ACHN (cell line): Measurements from ENCODE around the gene CALCOCO2.
A peak's percentile ranks its signal among the peaks of the same experiment; 100 is the strongest.
"Not testable (repeated sequence)": the region's sequence is repeated elsewhere in the genome, so short reads cannot be mapped to it uniquely, and the experiment has no call there.

Experiments
- DNase-seq: peaks from one replicate; pipeline ENCODE4 v3.0.0-alpha.2; 2015
- in situ Hi-C: cut with HindIII; loops from 2 replicates; pipeline ENCODE4 v1.10.0; 2017; ENCODE audit warnings: low sequenced_read_pairs, low pct_ligation_motif_present, low pct_unique_long_range_greater_than_20kb

The CALCOCO2 gene, protein sequence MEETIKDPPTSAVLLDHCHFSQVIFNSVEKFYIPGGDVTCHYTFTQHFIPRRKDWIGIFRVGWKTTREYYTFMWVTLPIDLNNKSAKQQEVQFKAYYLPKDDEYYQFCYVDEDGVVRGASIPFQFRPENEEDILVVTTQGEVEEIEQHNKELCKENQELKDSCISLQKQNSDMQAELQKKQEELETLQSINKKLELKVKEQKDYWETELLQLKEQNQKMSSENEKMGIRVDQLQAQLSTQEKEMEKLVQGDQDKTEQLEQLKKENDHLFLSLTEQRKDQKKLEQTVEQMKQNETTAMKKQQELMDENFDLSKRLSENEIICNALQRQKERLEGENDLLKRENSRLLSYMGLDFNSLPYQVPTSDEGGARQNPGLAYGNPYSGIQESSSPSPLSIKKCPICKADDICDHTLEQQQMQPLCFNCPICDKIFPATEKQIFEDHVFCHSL

DNA sequence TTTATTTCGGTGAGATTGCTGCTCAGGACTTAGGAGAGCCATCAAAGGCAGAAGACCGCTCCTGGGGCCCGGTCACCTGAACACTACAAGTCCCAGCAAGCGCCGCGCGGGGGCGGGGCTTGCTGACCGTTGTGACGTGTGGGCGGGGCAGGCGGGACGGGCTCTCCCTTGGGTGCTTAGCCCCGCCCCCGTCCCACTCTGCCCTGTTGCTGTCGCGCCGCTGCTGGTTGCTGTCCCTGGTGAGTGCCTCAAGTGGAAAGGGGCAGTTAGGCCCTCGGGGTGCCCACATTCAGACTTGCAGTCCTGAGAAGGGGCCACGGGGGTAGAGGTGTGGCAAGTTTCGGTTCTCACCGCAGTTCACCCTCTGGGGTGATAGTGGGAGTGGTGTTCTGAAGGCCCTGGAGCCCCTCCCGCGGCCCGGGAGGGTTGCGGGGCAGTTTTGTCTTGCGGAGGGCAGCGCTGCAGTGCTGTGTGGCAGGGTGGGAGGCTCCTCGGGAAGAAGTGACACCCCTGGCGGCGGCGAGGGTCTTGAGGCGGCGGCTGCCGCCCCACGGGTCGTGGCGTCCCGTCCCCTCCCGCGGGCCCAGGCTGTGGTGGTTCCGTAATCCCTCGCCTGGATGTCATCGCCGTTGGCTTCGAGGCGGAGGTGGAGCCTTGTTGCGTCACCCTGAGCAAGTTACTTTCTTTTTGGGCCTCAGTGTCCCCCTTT is at the start of gene CALCOCO2:
Gene CALCOCO2, plus strand, starts transcription at position 196 of the 709 bp plus-strand sequence. CDS start 10,673 bp downstream, outside the sequence.
- in situ Hi-C loops: no loop called here
- peak; percentile 95 for DNase-seq

DNA sequence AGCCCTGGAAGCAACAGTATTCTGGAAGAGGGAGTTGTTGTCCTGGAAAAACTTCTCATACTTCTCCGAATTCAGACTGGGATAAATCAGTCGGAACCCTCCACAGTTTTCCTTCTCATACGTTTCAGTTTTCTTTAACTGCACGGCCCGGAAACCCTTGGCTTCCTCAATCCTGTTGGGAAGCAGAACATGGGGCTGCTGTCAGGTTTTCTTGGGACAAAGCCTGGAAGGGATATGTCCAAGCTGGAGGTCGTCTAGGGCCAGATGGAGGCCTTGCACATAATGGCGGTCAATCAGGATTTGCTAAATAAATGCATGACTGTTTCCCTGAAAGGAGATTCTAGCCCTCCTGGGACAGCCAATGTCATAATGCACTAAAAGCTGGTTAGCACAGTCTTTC is 43.0 kb upstream of the CALCOCO2 start:
- in situ Hi-C loops: no loop called here
- DNase-seq: no peak

DNA sequence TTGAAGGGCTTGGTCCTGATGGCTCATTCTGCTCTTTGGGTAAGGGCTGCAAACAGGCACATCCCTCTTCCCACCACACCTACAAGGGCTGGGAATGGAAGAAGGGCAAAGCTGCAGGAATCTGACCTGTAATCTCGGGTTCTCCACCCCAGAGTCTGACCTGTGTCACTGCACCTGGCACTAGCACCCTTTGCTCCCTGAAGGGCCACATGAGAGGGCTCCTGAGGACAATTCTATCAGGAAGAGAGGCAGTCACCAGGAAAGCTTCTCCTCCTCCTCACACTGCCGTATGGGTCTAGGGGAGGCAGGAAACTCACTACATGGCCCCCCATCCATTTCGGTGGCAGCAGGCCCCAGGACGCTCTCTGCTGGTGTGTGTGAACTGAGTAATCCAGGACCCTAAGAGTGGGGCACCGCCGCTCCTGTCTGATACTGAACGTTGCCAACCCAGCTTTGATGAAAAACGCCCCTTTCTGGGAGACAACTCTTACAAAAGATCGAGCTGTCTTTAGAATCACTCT is 40.2 kb upstream of the CALCOCO2 start:
- no peak for DNase-seq
- in situ Hi-C loops: no loop called here

DNA sequence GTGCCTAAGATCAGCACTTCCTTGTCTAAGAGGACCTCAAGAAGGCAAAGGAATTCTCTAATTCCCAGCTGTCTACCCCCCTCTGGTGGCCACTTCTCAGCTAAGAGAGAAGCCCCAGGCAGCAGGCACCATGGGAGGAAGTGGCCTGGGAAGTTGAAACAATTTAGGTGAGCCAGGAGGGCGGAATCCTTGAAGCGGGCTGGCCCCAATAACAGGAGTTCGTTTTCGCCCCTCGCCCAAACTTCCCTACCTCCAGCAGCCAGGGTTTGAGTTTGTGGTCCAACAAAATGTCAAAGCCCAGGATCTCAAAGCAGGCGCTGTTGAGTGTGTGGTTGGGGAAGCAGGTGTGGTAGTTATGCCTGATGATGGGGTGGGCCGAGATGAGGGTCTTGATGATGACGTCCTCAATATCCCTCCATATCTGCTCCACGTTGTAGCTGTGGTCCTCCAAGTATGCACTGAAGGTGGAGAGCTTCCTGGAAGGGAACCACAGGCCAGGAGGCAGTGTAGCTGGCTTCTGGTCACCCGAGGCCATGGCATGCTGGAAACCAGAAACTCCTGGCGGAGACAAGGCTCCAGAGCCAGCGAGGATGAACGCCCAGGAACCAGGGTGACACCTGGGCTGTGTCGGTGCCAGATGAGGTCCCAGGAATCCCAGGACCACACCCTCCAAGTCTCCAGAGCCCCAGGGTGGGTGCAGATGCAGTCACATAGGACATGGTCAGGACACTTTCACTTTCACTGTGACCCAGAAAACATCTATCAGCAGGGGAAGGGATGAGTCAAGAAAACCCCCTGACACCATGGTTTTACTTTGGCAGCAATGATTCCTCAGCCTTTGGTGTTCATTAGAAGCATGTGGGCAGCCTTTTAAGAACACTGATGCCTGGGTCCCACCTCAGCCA is 39.5 kb upstream of the CALCOCO2 start:
- DNase-seq: peak; percentile 94
- in situ Hi-C loops: no loop called here

DNA sequence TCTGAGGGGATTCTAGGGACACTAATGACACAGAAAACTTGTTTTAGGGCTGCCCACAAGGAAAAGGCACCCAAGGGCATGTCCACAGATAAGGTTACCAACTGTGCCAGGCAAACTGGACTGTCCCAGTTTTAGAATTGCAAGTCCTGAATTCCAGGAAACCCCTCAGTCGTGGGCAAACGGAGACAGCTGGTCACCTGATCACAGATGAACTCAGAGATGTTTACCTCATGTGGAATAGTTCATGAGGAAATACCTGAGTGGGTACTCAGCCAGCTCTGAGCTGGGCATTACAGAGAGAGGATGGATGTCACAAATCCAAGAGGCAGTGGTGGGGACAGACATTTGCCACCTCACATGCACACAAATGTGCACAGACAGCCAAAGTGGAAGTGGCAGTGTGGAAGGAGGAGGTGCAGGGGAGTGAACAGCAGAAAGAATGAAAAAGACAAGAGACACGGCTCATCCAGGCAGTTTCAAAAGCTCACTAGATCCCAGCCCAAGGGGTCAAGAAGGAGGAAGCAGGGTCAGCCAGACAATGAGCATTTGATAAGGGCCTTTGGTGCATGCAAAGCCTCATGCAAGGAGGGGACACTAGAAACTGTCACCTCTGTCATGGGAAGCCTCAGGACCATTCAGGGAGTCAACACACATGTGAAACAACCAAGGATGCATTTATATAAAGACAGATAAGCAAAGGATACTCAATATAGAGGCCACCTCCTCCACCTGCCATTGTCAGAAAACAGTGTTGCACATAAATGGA is 38.6 kb upstream of the CALCOCO2 start:
- DNase-seq: no peak
- in situ Hi-C loops: no loop called here

DNA sequence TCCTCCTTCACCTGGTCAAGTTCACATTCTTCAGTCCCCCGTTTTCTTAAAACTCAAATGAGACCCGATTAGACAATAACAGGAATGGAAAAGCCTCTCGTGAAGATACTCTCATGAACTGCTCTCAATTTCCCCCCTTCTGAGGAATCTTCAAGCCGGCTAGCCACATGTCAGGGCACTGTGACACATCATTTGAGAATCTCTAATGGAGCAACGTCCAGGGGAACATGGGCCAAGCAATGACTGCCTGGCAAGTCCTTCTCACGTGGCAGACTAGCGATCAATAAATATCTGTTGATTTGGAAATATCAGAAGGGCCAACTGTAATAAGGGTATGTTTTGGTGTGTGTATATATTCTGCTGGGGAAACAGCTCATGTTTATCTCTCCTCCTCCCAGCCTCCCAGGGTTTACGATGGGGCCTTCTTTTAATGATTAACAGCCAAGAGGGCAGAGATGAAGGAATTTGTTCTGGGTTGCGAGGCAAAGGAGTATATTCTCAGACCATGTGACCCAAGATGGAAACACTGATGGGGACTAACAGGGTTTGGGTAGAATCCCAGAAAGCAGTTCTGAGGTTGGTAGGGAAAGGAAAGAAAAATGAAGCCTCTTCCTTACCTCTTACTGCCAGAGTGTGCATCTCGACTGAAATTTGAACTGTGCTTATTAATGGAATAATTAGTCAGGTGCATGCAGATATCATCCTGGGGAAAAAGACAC is 35.2 kb upstream of the CALCOCO2 start:
- peak; percentile 97 for DNase-seq
- in situ Hi-C loops: no loop called here

DNA sequence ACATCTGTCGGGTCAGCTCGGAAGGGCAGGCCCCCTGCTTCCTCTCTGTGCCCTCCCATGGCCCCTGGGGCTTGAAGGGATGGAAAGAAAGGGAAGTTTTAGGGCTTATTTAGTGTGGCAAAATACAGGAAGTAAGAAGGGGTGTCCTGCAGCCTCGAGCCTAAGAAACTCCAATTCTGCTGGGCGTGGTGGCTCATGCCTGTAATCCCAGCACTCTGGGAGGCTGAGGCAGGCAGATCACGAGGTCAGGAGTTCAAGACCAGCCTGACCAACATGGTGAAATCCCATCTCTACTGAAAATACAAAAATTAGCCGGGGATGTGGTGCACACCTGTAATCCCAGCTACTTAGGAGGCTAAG is 34.7 kb upstream of the CALCOCO2 start:
- in situ Hi-C loops, DNase-seq: not testable (repeated sequence)

DNA sequence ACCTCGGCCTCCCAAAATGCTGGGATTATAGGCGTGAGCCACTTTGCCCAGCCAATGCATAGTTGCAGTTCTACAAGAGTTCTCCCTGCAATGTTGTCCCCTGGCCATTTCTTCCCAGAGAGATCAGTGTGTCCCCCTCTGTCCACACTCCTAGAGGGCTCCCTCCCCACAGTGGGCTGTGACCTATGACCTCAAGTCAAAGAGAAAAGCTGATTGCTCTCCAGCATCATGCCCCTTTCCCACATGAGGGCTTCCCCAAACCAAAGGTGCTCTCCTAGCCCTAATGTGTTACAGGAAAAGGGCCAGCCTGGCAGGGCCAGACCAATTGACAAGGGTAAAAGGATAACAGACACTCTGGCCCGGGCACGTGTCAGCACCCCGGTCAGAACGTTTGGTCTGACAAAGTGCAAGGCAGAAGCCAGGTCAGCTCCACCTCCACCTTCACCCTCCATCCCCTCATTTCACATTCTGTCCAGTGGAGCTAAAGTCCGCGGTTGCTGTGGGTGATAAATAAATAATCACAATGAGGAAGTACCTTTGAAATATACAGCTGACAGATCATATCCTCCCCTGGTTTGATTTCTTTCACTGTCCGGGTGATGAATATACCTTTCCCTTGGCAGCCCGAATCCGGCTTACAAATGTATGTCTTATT is 31.6 kb upstream of the CALCOCO2 start:
- DNase-seq: no peak
- in situ Hi-C loops: no loop called here

DNA sequence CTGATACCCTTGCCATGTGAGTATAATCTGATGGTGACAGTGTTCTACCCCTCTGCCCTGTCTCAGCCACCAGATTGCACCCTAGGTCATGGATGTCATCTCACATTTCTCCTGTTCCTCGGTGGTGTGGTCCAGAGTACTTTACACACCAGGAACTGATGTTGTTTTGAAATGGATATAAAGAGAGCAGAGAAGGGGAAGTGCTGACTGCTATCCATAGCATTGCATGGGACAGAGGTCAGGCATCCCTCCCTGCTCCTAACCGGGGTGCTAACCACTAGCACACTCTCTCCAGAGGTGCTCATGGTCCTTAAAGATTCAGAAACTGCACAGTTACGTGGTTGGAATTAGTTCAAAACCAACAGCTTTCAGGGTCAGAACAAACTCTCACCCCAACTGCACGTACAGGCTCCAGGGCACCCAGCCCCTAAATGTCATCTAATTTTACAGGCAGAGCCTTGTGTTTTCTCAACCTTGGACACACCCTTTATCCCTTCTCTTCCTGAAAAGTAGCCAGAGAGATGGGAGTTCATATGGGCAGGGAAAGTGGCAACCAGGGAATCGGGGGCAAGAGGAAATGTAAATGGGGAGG is 30.1 kb upstream of the CALCOCO2 start:
- in situ Hi-C loops: no loop called here
- DNase-seq: no peak

DNA sequence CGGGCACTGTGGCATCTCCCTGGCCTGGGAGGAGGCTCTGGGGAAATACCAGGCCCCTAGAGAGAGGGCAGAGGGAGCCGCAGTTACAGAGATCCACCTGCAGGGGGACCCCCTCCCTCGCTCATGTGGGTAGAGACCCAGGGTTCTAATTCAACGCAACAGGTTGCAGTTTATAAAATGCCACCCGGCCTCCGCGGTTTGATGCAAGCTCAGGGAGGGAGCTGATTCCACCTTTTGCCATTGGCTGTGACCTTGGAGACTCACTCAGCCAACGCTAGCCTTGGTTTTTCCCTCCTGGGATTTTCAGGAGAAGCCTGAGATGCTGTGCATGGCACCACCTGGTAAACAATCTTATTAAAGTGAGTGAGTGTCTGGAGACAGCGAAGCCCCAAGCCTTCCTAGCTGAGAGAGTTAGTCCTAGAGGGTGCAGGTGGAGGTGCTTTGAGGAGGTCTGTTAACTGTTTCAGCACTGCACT is 25.9 kb upstream of the CALCOCO2 start:
- in situ Hi-C loops: no loop called here
- DNase-seq: peak; percentile 83

DNA sequence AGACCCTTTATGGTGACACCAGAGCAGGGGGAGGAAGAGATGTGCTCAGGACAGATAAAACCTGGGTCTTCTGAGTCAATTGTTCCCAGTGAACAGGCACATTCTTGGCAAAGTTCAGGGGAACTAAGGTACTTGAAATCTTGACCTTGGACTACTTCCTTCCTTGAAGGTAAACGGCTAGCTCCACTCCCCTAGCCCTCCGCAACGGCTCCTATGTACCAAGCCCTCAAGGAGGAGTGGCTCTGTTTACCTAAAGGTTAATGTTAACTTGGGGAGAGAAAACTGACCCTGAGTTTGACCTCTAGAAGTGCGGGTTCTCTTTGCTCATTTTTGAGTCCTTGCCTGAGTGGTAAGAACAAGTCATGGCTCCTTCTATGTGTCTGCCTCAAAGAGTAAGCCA is 21.7 kb upstream of the CALCOCO2 start:
- in situ Hi-C loops: no loop called here
- DNase-seq: no peak

DNA sequence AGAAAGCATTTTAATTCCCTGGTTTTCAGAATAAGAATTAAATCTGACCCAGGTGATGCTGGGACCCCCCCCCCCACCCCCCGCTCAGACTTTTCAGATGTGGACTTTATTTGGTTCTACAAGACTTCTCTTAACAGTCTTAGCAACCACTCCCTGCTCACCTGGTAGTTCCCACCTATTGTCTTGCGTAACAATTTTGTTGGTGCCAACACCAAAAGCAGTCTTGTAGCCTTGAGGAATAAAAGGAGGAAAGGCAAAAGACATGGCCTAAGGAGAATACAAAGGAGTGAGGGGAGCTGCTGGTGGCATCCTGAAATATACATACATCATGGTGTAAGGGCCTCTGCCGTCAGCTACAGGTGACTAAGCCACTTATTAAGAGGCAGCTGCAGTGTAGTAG is 18.8 kb upstream of the CALCOCO2 start:
- DNase-seq: no peak
- in situ Hi-C loops: no loop called here

DNA sequence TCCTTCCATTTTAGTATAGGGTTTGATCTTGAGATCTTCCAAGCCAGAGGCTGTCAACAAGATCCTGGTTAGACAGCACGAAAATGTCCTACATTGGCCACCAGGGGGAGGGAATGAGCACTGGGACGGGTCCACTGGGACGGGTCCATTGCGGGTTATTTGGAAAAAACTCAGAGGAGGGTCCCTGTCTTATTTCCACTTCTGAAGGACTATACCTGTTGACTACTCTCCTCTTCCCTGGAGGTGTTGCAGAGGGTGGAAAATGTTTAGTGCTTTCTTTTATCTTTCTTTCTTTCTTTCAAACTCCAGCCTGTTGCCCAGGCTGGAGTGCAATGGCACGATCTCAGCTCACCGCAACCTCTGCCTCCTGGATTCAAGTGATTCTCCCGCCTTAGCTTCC is 16.3 kb upstream of the CALCOCO2 start:
- peak; percentile 67 for DNase-seq
- in situ Hi-C loops: no loop called here

DNA sequence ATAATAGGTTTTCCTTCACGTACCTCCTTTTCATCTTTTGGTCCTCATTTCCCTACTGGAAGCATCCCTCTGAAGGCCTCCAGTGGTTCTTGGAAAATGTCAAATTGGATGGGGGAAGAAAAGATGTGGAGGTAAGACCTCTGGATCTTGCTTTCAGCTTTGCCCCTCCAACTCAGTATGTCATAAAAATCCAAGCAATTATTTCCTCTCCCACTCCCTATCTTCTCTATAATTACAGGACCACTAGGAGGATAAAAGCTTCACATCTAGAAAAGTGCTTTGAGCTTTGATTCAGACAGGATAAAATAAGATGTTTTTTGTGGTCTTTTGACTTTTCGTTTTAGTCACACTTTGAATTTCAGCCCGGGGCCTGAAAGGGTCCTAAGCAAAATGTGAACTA is 15.5 kb upstream of the CALCOCO2 start:
- DNase-seq: no peak
- in situ Hi-C loops: no loop called here

DNA sequence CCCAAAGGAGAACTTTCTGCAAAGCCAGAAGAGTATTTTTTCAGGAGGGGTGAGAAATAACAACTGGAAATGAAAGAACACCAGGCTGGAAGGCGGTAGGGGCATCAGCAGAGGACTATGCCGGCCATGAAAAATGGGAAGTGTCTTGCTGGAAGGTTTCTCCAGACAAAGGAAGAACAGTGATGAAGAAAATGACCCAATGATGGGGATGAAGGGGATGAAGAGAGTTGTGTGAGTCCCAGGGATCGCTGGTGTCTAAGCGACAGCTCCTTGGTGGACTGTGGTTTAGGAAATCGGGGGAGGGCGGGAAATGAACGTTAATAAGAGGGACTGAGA is 14.4 kb upstream of the CALCOCO2 start:
- in situ Hi-C loops: no loop called here

DNA sequence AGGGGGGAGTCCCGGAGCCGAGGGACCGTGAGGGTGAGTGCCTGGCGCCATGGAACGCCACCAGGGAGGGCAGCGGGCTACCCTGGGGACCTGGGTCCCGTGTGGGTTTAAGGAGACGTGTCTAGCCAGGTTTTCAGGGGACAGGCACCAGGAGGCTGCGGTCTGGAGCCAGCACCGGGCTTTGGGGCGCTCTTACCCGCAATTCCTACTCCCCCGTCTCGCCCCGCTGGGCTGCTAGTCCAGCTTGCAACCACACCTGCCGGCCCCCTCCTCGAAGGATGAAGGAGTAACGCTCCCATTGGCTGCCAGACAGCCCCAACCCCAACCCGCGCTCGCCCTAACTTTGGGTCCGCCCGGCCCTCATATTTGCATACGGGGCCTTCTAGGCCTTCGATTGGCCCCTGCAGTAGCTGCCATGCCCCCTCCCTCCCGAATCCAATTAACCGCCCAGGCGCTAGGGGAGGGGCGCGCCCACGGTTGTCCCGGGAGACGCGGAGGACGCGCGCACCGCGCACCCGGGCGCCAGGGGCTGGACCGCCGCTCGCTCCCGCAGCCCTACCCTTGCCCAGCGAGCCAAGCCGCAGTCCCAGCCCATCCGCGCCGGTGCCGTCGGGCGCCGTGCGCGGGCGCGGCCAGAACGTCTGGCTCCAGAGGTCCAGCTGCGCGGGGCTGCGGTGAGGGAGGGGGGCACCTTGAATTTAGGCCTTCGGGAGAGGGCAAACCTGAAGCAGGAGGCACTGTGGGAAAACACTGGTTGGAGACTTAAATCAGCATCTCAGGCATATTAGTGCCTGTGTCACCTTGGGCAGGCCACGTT is 13.9 kb upstream of the CALCOCO2 start, which contains the start of gene TTLL6:
Gene TTLL6, minus strand, starts transcription at position 456 of the 817 bp plus-strand sequence. Its CDS starts 157 bp downstream, at position 299.
- DNase-seq: peak; percentile 94
- in situ Hi-C loops: no loop called here

More for the DNA sequence above, 14.4 kb upstream of the CALCOCO2 start:
- no peak for DNase-seq
